Muscle of back (tissue), 13 donors: ENCODE data around the gene CDC42EP4. TPM values are rescaled to one million over a fixed set of nuclear protein-coding genes. Genes with fewer than 3 reads are reported as not detected.

Experiments used
- DNase-seq, 3 donors: peaks; one replicate each; pipeline versions ENCODE4 v3.0.0 to v3.0.0-alpha.2; 2013
- long read RNA-seq, 9 donors: transcript quantifications; one replicate each; lab custom pipeline, GENCODE V29; 2026
- polyA plus RNA-seq, 10 donors: library from polyadenylated mRNA; unstranded; fragments of 120-200 nt; gene quantifications; one replicate each; pipeline ENCODE4 v1.2.1, GENCODE V29; 2013; ENCODE audit not compliant: insufficient read length in 10 of 10

Gene CDC42EP4
- polyA plus RNA-seq, result 10 to 100 TPM; 15.4 to 34.1 (median 20.3) TPM
- long read RNA-seq, donor 1, transcript CDC42EP4-201 (2 exons, 3,272 nt), result major isoform, 6 of 9 reads
- long read RNA-seq, donor 1, partial matches to known transcripts, result 0 of 9 reads
- long read RNA-seq, donor 1, other reads (novel, unspliced or antisense), result 0 of 9 reads
- long read RNA-seq, donor 2, partial matches to known transcripts, result 0 of 6 reads
- long read RNA-seq, donor 2, other reads (novel, unspliced or antisense), result 0 of 6 reads
- long read RNA-seq, donor 3, result 0 reads
- long read RNA-seq, donor 4, partial matches to known transcripts, result 0 of 1 reads
- long read RNA-seq, donor 4, other reads (novel, unspliced or antisense), result 0 of 1 reads
- long read RNA-seq, donor 5, transcript CDC42EP4-201 (2 exons, 3,272 nt), result major isoform, 13 of 14 reads
- long read RNA-seq, donor 5, partial matches to known transcripts, result 0 of 14 reads
- long read RNA-seq, donor 5, other reads (novel, unspliced or antisense), result 0 of 14 reads
- long read RNA-seq, donor 6, transcript CDC42EP4-201 (2 exons, 3,272 nt), result major isoform, 5 of 5 reads
- long read RNA-seq, donor 6, partial matches to known transcripts, result 0 of 5 reads
- long read RNA-seq, donor 6, other reads (novel, unspliced or antisense), result 0 of 5 reads
- long read RNA-seq, donor 7, transcript CDC42EP4-201 (2 exons, 3,272 nt), result major isoform, 5 of 5 reads
- long read RNA-seq, donor 7, partial matches to known transcripts, result 0 of 5 reads
- long read RNA-seq, donor 7, other reads (novel, unspliced or antisense), result 0 of 5 reads
- long read RNA-seq, donor 8, transcript CDC42EP4-201 (2 exons, 3,272 nt), result major isoform, 6 of 6 reads
- long read RNA-seq, donor 8, partial matches to known transcripts, result 0 of 6 reads
- long read RNA-seq, donor 8, other reads (novel, unspliced or antisense), result 0 of 6 reads
- long read RNA-seq, donor 9, partial matches to known transcripts, result 0 of 2 reads
- long read RNA-seq, donor 9, other reads (novel, unspliced or antisense), result 0 of 2 reads

GRCh38 chr17:73311781-73312641 lies at the start of gene CDC42EP4:
TSS of gene CDC42EP4 (minus strand) at chr17:73312001. CDS start at chr17:73286500, 25,501 bp downstream.
- DNase-seq, result peak; percentile 93 to 98 (median 95)

- no peak for DNase-seq
Measured at GRCh38 chr17:73360961-73361761, 49.4 kb upstream of the CDC42EP4 start.

GRCh38 chr17:73359987-73360410 lies 48.2 kb upstream of the CDC42EP4 start:
- DNase-seq, result no peak

GRCh38 chr17:73359352-73359751 lies 47.6 kb upstream of the CDC42EP4 start:
- DNase-seq, result no peak

GRCh38 chr17:73358668-73359067 lies 46.9 kb upstream of the CDC42EP4 start:
- DNase-seq, result no peak

GRCh38 chr17:73357981-73358380 lies 46.2 kb upstream of the CDC42EP4 start:
- DNase-seq, result no peak

- no peak for DNase-seq
Measured at GRCh38 chr17:73357318-73357717, 45.5 kb upstream of the CDC42EP4 start.

- peak in 1 of 3 donors; percentile 41 for DNase-seq
Measured at GRCh38 chr17:73356561-73357170, 44.9 kb upstream of the CDC42EP4 start.

GRCh38 chr17:73354423-73355284 lies 42.9 kb upstream of the CDC42EP4 start:
- DNase-seq, result no peak

GRCh38 chr17:73352261-73352660 lies 40.5 kb upstream of the CDC42EP4 start:
- no peak for DNase-seq

GRCh38 chr17:73351764-73352163 lies 40.0 kb upstream of the CDC42EP4 start:
- no peak for DNase-seq

- DNase-seq, result no peak
Measured at GRCh38 chr17:73350864-73351263, 39.1 kb upstream of the CDC42EP4 start.

GRCh38 chr17:73349647-73350046 lies 37.8 kb upstream of the CDC42EP4 start:
- no peak for DNase-seq

GRCh38 chr17:73349138-73349537 lies 37.3 kb upstream of the CDC42EP4 start:
- peak in 2 of 3 donors; percentile 69 to 84 for DNase-seq

- no peak for DNase-seq
Measured at GRCh38 chr17:73348829-73349095, 37.0 kb upstream of the CDC42EP4 start.

GRCh38 chr17:73348018-73348828 lies 36.4 kb upstream of the CDC42EP4 start:
- DNase-seq, result no peak

- peak in 1 of 3 donors; percentile 45 for DNase-seq
Measured at GRCh38 chr17:73347351-73347750, 35.5 kb upstream of the CDC42EP4 start.

GRCh38 chr17:73346501-73347162 lies 34.8 kb upstream of the CDC42EP4 start:
- DNase-seq, result no peak
